ENCODE data around the gene PTPRO. TPM values are rescaled to one million over a fixed set of nuclear protein-coding genes. Genes with fewer than 3 reads are reported as not detected.

PTPRO gene
- polyA plus RNA-seq, 3 donors from 2014 or later: 0.22 TPM; not detected in 2

- Mint-ChIP-seq H3K9me3 (peaks cover 0 to 14% (median 3%) of the 10 kb centered on the region in 6 donors), H3K27me3 (ENCODE audit: low read depth in 3 of 3) (peaks cover 0 to 12% (median 2%) of the 10 kb centered on the region in 3 donors), H3K36me3 (no peaks in the 10 kb centered on the region), H3K4me3 (no peak overlapping the region), H3K4me1 (no peaks in the 10 kb centered on the region), H3K27ac (no peak overlapping the region)
- DNase-seq: no peak
Observed at GRCh38 chr12:15527201-15528080, 205.1 kb downstream of the PTPRO start.

GRCh38 chr12:15528666-15529065 is 206.4 kb downstream of the PTPRO start:
- Mint-ChIP-seq H3K27ac (no peak overlapping the region), H3K36me3 (no peaks in the 10 kb centered on the region)

DNA sequence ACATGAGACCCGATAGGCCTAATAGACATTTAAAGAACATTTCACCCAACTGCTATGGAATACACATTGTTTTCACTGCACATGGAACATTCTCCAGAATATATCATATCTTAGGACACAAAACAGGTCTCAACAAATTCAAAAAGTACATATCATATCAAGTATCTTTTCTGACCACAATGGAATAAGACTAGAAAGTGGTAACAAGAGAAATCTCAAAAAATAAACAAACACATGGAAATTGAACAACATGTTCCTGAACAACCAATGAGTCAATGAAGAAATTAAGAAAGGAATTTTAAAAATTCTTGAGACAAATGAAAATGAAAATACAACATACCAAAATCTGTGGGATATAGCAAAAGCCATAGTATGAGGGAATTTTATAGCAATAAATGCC is 208.1 kb downstream of the PTPRO start:
- Mint-ChIP-seq H3K9me3 (peaks cover 0 to 14% (median 3%) of the 10 kb centered on the region in 6 donors), H3K4me1 (no peaks in the 10 kb centered on the region), H3K4me3 (no peak overlapping the region), H3K27me3 (ENCODE audit: low read depth in 3 of 3) (peaks cover 0 to 9% (median 2%) of the 10 kb centered on the region in 3 donors), H3K36me3 (no peaks in the 10 kb centered on the region), H3K27ac (no peak overlapping the region)
- DNase-seq: no peak

More at GRCh38 chr12:15528666-15529065, 206.4 kb downstream of the PTPRO start:
- H3K4me3 Mint-ChIP-seq: no peak overlapping the region
- DNase-seq: no peak
- H3K27me3 Mint-ChIP-seq (ENCODE audit: low read depth in 3 of 3): peaks cover 0 to 9% (median 2%) of the 10 kb centered on the region in 3 donors
- no peaks in the 10 kb centered on the region for H3K4me1 Mint-ChIP-seq
- H3K9me3 Mint-ChIP-seq: peaks cover 0 to 14% (median 3%) of the 10 kb centered on the region in 6 donors

DNA sequence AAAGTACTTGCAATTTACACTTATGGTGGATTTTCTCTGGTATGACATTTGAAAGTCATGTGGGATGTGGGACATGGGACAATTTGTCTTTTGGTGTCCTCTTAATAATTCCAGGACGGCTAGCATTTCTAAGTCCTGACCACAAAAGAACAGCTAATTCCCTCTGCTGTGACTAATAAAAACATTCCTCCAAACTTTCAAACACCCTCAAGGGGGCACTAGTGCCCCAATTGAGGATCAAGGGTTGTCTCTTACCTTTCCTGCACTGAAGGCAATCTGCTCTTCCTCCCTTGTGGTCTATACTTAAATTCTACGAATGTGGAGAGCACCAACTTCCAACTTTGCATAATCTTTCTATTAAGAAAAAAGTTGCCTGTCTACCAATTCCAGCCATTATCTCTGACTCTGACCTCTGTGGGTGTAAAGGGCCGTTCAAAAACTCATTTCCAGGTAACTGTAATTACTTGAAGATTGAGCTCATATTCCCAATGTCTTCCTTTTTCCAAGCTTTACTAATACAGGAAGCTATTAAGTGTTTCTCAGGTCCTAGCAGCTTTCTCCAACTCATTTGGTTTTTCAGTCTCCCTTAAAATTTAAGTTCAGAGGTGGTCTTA is 210.2 kb downstream of the PTPRO start:
- Mint-ChIP-seq H3K9me3 (peaks cover 0 to 13% (median 3%) of the 10 kb centered on the region in 6 donors), H3K27me3 (ENCODE audit: low read depth in 3 of 3) (peaks cover 0 to 8% (median 2%) of the 10 kb centered on the region in 3 donors), H3K36me3 (no peaks in the 10 kb centered on the region), H3K4me1 (no peaks in the 10 kb centered on the region), H3K27ac (no peak overlapping the region), H3K4me3 (no peak overlapping the region)
- DNase-seq: no peak

DNA sequence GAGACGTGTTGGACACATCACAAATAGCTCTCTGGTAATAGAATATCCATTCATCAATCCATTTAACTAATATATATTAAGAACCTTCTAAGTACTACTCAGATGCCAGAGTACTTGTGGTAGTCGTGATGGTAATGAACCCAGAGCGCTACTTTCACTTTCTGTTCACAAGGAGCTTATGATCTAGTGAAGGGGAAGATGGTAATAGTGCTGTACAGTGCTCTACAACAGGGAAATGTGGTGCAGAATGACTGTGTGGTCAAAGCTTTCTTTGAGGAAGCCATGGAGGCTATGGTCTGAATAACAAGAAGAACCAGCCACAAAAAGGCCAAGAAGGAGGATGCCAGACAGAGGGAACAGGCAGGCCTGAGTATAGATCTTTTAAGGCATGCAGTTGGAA is 212.0 kb downstream of the PTPRO start:
- H3K27me3 Mint-ChIP-seq (ENCODE audit: low read depth in 3 of 3): no peaks in the 10 kb centered on the region
- peak overlapping the region in 4 of 5 donors; percentile 22 to 77 (median 62) for H3K4me3 Mint-ChIP-seq
- H3K4me1 Mint-ChIP-seq: no peaks in the 10 kb centered on the region
- H3K27ac Mint-ChIP-seq: peak overlapping the region; percentile 47 to 79 (median 72)
- no peaks in the 10 kb centered on the region for H3K36me3 Mint-ChIP-seq
- peak in 2 of 3 donors; percentile 9 to 30 for DNase-seq
- H3K9me3 Mint-ChIP-seq: no peaks in the 10 kb centered on the region

DNA sequence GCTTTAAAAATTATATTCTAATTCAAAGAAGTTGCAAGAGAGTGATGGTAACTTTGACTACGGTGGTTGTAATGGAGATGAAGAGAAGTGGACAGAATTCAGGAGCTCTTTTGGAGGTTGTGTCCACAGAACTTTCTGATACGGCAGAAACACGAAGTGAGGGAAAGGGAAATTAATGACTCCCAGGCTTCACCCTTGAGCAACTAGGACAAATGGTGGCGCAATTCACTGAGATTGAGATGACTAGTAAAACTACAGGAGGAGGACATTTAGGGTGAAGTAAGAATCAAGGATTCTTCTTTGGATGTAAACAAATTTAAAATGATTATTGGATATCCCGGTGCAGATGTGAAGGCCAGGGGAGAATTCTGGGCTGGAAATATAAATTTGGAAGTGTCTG is 212.6 kb downstream of the PTPRO start:
- H3K27me3 Mint-ChIP-seq (ENCODE audit: low read depth in 3 of 3): no peaks in the 10 kb centered on the region
- DNase-seq: no peak
- no peaks in the 10 kb centered on the region for H3K36me3 Mint-ChIP-seq
- H3K4me3 Mint-ChIP-seq: no peak overlapping the region
- H3K27ac Mint-ChIP-seq: peak overlapping the region in 1 of 6 donors; percentile 79
- H3K4me1 Mint-ChIP-seq: no peaks in the 10 kb centered on the region
- H3K9me3 Mint-ChIP-seq: no peaks in the 10 kb centered on the region

DNA sequence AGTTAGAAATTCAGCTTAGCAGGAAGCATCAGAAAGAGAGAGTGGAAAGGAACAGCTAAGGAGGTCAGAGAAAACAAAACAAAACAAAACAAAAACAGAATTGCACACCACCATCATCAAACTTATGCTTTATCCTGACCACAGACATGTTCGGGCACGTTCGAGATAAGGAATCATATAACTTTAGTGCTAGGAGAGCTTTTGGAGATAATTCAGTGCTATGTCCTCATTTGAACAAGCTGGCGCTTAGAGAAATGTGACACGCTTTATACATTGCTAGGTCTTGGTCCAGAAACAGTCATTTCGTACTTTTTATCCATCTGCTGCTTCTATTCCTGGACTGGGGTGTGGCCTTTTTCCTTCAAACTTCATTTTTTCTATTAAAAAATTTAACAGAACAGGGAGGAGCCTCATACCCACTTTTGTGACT is 213.1 kb downstream of the PTPRO start:
- Mint-ChIP-seq H3K27ac (no peak overlapping the region), H3K9me3 (no peaks in the 10 kb centered on the region), H3K4me1 (no peaks in the 10 kb centered on the region), H3K36me3 (no peaks in the 10 kb centered on the region), H3K27me3 (ENCODE audit: low read depth in 3 of 3) (no peaks in the 10 kb centered on the region), H3K4me3 (no peak overlapping the region)
- DNase-seq: no peak

DNA sequence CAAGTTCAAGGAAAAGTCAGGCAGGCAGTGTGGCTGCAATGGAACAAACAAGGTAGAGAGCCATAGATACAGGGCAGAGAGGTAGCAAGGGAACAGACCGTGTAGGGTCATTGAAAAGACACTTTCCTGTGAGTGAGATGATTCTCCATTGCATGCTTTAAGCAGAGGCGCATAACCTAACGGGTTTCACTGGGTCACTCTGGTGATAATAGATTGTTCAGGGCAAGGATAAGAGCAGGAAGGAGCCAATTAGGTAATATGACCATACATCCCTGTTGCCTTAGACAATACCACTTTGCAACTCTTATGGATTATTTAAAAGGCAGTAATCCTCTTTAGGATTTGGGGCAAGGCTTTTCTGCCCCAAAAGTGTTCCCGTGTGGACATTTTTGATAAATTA is 214.1 kb downstream of the PTPRO start:
- no peaks in the 10 kb centered on the region for H3K36me3 Mint-ChIP-seq
- H3K4me3 Mint-ChIP-seq: no peak overlapping the region
- H3K4me1 Mint-ChIP-seq: no peaks in the 10 kb centered on the region
- no peaks in the 10 kb centered on the region for H3K27me3 Mint-ChIP-seq (ENCODE audit: low read depth in 3 of 3)
- H3K9me3 Mint-ChIP-seq: no peaks in the 10 kb centered on the region
- no peak for DNase-seq
- no peak overlapping the region for H3K27ac Mint-ChIP-seq

DNA sequence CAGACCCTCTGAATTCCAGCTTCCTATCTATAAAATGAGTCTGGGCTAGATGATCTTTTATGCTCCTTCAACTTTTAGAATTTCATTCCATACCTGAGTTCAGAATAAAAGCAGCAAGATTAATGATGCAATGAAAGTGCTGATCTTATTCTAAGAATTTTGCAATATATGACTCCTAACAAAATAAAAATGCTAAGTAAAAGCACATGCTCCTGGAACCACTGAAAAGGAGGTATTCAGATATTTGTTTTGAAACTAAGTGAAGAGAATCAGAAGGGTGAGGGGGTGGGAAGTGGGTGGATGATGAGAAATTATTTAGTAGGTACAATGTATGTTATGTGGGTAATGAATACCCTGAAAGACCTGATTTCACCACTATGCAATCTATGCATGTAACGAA is 216.6 kb downstream of the PTPRO start:
- Mint-ChIP-seq H3K36me3 (no peaks in the 10 kb centered on the region), H3K4me1 (no peaks in the 10 kb centered on the region), H3K27ac (no peak overlapping the region), H3K27me3 (ENCODE audit: low read depth in 3 of 3) (peaks cover 0 to 3% (median 0%) of the 10 kb centered on the region in 3 donors), H3K4me3 (no peak overlapping the region), H3K9me3 (no peaks in the 10 kb centered on the region)
- no peak for DNase-seq

DNA sequence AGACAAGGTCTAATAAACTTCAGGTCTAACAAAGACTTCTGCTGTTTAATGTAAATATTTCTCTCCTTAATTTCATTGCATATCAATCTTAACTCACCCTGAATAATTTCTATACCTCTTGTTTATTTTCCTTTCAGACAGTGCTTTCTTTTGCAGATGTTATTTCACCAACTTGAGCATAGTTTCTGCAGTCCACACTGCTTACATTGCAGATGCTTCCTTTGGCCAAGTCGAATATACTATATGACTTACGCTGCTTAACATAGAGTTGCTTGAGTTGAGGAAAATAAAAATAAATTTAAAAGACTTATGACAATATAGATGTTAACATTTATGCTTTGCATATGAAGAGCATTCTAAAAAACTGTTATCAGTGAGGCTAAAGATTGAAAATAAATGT is 217.7 kb downstream of the PTPRO start:
- Mint-ChIP-seq H3K9me3 (peaks cover 0 to 2% (median 0%) of the 10 kb centered on the region in 6 donors), H3K4me1 (no peaks in the 10 kb centered on the region), H3K4me3 (no peak overlapping the region), H3K27ac (no peak overlapping the region), H3K36me3 (no peaks in the 10 kb centered on the region), H3K27me3 (ENCODE audit: low read depth in 3 of 3) (peaks cover 0 to 3% (median 0%) of the 10 kb centered on the region in 3 donors)
- DNase-seq: no peak

GRCh38 chr12:15540469-15540872 is 218.2 kb downstream of the PTPRO start:
- Mint-ChIP-seq H3K36me3 (no peaks in the 10 kb centered on the region), H3K4me1 (no peaks in the 10 kb centered on the region), H3K27me3 (ENCODE audit: low read depth in 3 of 3) (peaks cover 0 to 3% (median 0%) of the 10 kb centered on the region in 3 donors), H3K4me3 (no peak overlapping the region), H3K27ac (no peak overlapping the region), H3K9me3 (peaks cover 0 to 2% (median 0%) of the 10 kb centered on the region in 6 donors)
- no peak for DNase-seq

GRCh38 chr12:15541996-15542631 is 219.8 kb downstream of the PTPRO start:
- Mint-ChIP-seq H3K4me1 (no peaks in the 10 kb centered on the region), H3K9me3 (peaks cover 0 to 2% (median 0%) of the 10 kb centered on the region in 6 donors), H3K27ac (no peak overlapping the region), H3K27me3 (ENCODE audit: low read depth in 3 of 3) (peaks cover 0 to 3% (median 0%) of the 10 kb centered on the region in 3 donors), H3K4me3 (no peak overlapping the region), H3K36me3 (no peaks in the 10 kb centered on the region)
- no peak for DNase-seq

GRCh38 chr12:15543347-15543746 is 221.0 kb downstream of the PTPRO start:
- H3K4me3 Mint-ChIP-seq: no peak overlapping the region
- peaks cover 0 to 2% (median 0%) of the 10 kb centered on the region in 6 donors for H3K9me3 Mint-ChIP-seq
- no peak for DNase-seq
- no peaks in the 10 kb centered on the region for H3K4me1 Mint-ChIP-seq
- no peaks in the 10 kb centered on the region for H3K36me3 Mint-ChIP-seq
- H3K27me3 Mint-ChIP-seq (ENCODE audit: low read depth in 3 of 3): peaks cover 0 to 3% (median 0%) of the 10 kb centered on the region in 3 donors
- no peak overlapping the region for H3K27ac Mint-ChIP-seq

DNA sequence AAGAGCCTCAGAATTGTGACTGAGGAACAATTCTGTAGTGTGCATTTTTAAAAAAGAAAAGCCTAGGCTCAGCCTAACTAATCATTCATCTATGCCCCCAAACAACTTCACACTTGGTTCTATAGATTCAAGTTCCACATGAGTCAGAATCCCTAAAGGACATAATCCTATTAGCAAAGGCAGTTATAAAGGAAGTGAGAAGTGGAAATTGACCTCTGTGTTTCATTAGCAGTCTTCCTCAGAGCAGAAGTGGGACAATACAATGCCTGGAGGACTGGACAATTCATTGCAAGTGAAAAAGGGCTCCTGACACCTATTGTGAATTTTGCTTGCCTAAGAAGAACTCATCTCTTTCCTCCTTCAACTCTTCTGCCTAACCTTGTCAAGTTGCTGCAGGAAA is 222.3 kb downstream of the PTPRO start:
- Mint-ChIP-seq H3K9me3 (peaks cover 0 to 2% (median 0%) of the 10 kb centered on the region in 6 donors), H3K36me3 (no peaks in the 10 kb centered on the region), H3K4me3 (no peak overlapping the region), H3K4me1 (no peaks in the 10 kb centered on the region), H3K27ac (no peak overlapping the region), H3K27me3 (ENCODE audit: low read depth in 3 of 3) (peaks cover 0 to 3% (median 0%) of the 10 kb centered on the region in 3 donors)
- DNase-seq: no peak
